HL-60 (cell line): Measurements from ENCODE around the gene SENP5.
"Not testable (repeated sequence)": the region's sequence is repeated elsewhere in the genome, so short reads cannot be mapped to it uniquely, and the experiment has no call there.

Experiments used
- DNase-seq, 2 experiments: peaks; one replicate each; pipeline ENCODE4 v3.0.0-alpha.2; 2010 to 2020; ENCODE audit warnings: low read depth in 1 of 2, low spot score in 1 of 2
- H3K27ac ChIP-seq: fragments of 250-450 bp; sonication (Bioruptor Pico); replicated peaks from 2 replicates; pipeline ENCODE4 v1.5.1; 2020; ENCODE audit warnings: mild to moderate bottlenecking, moderate library complexity
- H3K27me3 ChIP-seq: fragments of 250-450 bp; sonication (Bioruptor Pico); 2 replicates; pipeline ENCODE4 v1.5.1; 2021; ENCODE audit warnings: mild to moderate bottlenecking, moderate library complexity; ENCODE audit not compliant: insufficient read depth, poor library complexity, severe bottlenecking
- H3K4me3 ChIP-seq: replicated peaks from 2 replicates; pipeline ENCODE4 v1.5.1; 2011; ENCODE audit warnings: mild to moderate bottlenecking, control low read depth, low read length; ENCODE audit not compliant: insufficient read depth
- CTCF ChIP-seq: IDR thresholded peaks from one replicate; pipeline ENCODE4 v1.5.1; 2011; ENCODE audit warnings: low read length, control low read depth, inconsistent platforms; ENCODE audit not compliant: insufficient read depth
- GABPA ChIP-seq: IDR thresholded peaks from 2 replicates; pipeline ENCODE4 v1.6.1; 2012; ENCODE audit warnings: low read depth
- POLR2AphosphoS5 ChIP-seq: IDR thresholded peaks from 2 replicates; pipeline ENCODE4 v1.6.1; 2012; ENCODE audit warnings: low read depth
- SPI1 ChIP-seq: IDR thresholded peaks from 2 replicates; pipeline ENCODE4 v1.6.1; 2012; ENCODE audit warnings: low read depth, mild to moderate bottlenecking, borderline replicate concordance
- long read RNA-seq: library from polyadenylated mRNA; unstranded; transcript quantifications from one replicate; pipeline ENCODE4 v2.0.0, GENCODE V29; 2020
- TF ChIP-seq, protein P1 (sequence below): IDR thresholded peaks from 2 replicates; pipeline ENCODE4 v1.6.1; 2012; ENCODE audit warnings: low read depth; ENCODE audit not compliant: insufficient replicate concordance

SENP5 gene, protein sequence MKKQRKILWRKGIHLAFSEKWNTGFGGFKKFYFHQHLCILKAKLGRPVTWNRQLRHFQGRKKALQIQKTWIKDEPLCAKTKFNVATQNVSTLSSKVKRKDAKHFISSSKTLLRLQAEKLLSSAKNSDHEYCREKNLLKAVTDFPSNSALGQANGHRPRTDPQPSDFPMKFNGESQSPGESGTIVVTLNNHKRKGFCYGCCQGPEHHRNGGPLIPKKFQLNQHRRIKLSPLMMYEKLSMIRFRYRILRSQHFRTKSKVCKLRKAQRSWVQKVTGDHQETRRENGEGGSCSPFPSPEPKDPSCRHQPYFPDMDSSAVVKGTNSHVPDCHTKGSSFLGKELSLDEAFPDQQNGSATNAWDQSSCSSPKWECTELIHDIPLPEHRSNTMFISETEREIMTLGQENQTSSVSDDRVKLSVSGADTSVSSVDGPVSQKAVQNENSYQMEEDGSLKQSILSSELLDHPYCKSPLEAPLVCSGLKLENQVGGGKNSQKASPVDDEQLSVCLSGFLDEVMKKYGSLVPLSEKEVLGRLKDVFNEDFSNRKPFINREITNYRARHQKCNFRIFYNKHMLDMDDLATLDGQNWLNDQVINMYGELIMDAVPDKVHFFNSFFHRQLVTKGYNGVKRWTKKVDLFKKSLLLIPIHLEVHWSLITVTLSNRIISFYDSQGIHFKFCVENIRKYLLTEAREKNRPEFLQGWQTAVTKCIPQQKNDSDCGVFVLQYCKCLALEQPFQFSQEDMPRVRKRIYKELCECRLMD
- long read RNA-seq, full-length matches to known transcripts, result 21 of 69 reads
- long read RNA-seq, partial matches to known transcripts, result 25 of 69 reads
- long read RNA-seq, other reads (novel, unspliced or antisense), result 23 of 69 reads

- Histone ChIP-seq H3K27me3 (no peaks in the 10 kb centered on the region), H3K4me3 (peak within 1 kb of the TSS; percentile 96), H3K27ac (peak within 1 kb of the TSS; percentile 78)
- TF ChIP-seq POLR2AphosphoS5 (peak; percentile 72), SPI1 (no peak; the same call in 1 of the 2 replicates), GABPA (peak; percentile 67)
- DNase-seq, result peak; percentile 61 to 86
Measured at GRCh38 chr3:196867507-196868296, at the start of gene SENP5. Gene SENP5 (plus strand): TSS chr3:196867920. CDS start chr3:196885182, 17,262 bp downstream.

DNA sequence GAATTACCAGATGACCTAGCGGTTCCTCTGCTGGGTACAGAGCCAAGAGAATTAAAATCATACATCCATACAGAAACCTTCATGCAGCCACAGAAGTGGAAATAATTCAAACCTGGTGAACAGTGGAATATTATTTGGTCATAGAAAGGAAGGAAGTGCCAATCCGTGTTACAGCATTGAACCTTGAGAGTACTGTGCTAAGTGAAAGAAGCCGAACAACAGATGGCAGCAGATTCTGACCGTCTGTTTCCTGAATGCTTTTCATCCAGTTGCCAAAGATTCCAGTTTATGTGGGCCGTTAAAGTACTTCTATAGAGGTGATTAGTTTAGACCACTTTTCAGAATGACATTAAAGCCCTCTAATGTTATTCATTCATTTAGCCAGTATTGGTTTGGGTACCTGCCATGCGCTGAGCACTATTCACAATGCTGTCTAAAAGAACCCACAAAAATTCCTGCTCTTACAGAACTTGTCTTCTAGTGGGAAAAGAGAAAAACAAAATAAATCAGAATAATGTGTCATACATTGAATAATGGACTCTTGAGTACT lies 45.8 kb upstream of the SENP5 start:
- H3K4me3 ChIP-seq, result no peak overlapping the region
- TF ChIP-seq, protein P1, sequence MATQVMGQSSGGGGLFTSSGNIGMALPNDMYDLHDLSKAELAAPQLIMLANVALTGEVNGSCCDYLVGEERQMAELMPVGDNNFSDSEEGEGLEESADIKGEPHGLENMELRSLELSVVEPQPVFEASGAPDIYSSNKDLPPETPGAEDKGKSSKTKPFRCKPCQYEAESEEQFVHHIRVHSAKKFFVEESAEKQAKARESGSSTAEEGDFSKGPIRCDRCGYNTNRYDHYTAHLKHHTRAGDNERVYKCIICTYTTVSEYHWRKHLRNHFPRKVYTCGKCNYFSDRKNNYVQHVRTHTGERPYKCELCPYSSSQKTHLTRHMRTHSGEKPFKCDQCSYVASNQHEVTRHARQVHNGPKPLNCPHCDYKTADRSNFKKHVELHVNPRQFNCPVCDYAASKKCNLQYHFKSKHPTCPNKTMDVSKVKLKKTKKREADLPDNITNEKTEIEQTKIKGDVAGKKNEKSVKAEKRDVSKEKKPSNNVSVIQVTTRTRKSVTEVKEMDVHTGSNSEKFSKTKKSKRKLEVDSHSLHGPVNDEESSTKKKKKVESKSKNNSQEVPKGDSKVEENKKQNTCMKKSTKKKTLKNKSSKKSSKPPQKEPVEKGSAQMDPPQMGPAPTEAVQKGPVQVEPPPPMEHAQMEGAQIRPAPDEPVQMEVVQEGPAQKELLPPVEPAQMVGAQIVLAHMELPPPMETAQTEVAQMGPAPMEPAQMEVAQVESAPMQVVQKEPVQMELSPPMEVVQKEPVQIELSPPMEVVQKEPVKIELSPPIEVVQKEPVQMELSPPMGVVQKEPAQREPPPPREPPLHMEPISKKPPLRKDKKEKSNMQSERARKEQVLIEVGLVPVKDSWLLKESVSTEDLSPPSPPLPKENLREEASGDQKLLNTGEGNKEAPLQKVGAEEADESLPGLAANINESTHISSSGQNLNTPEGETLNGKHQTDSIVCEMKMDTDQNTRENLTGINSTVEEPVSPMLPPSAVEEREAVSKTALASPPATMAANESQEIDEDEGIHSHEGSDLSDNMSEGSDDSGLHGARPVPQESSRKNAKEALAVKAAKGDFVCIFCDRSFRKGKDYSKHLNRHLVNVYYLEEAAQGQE, result no peak
- no peak for TF ChIP-seq POLR2AphosphoS5
- TF ChIP-seq GABPA, result no peak
- no peak for TF ChIP-seq SPI1
- TF ChIP-seq CTCF, result no peak
- H3K27ac ChIP-seq, result no peak overlapping the region
- no peaks in the 10 kb centered on the region for H3K27me3 ChIP-seq
- DNase-seq, result no peak

GRCh38 chr3:196829651-196830050 lies 38.1 kb upstream of the SENP5 start:
- H3K27ac ChIP-seq, H3K27me3 ChIP-seq, H3K4me3 ChIP-seq, DNase-seq: not testable (repeated sequence)

DNA sequence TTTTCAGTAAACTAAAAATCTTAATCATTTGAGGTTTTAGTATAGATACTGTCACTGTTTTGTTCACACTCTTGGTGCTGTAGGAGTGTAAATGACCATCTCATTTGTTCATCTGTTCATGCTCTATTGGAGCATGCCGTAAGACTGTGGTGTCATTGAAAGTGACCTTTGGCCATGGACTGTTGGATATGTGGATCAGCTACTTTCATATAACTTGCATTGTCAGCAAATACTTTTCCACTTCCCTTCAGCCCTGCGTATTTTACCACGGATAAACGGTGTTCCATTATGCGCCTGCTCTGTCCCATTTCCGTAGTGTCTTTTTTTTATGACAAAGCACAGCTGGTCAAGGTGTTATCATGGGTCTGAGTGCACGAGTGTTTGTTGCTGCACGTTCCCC lies 32.6 kb upstream of the SENP5 start:
- DNase-seq, result no peak
- Histone ChIP-seq H3K4me3 (no peak overlapping the region), H3K27ac (no peak overlapping the region), H3K27me3 (no peaks in the 10 kb centered on the region)
- TF ChIP-seq GABPA (no peak), POLR2AphosphoS5 (no peak), CTCF (no peak), SPI1 (no peak)
- TF ChIP-seq, protein P1, result no peak

- H3K27me3 ChIP-seq, H3K27ac ChIP-seq, H3K4me3 ChIP-seq, DNase-seq: not testable (repeated sequence)
Measured at GRCh38 chr3:196836626-196837025, 31.1 kb upstream of the SENP5 start.
